ENCODE data around the gene OFD1. TPM values are rescaled to one million over a fixed set of nuclear protein-coding genes. Genes with fewer than 3 reads are reported as not detected.

OFD1 gene
- total RNA-seq, 1 donor from 2014 or later, result 37.7 TPM

- H3K9me3 Mint-ChIP-seq, result no peaks in the 10 kb centered on the region
- no peak overlapping the region for H3K4me3 Mint-ChIP-seq
- no peaks in the 10 kb centered on the region for H3K36me3 Mint-ChIP-seq
- peaks cover 6% of the 10 kb centered on the region for H3K27me3 Mint-ChIP-seq
- H3K27ac Mint-ChIP-seq, result no peak overlapping the region
- no peak for TF ChIP-seq CTCF (conservative IDR thresholded peaks at IDR 0.05)
- peaks cover 5% of the 10 kb centered on the region for H3K4me1 Mint-ChIP-seq (ENCODE audit: unreplicated experiment)
- DNase-seq (ENCODE audit: extremely low spot score, unreplicated experiment), result no peak
Observed at GRCh38 chrX:13790206-13791131, 55.9 kb downstream of the OFD1 start.

- no peaks in the 10 kb centered on the region for H3K9me3 Mint-ChIP-seq
- H3K27me3 Mint-ChIP-seq, result peaks cover 3% of the 10 kb centered on the region
- no peak overlapping the region for H3K27ac Mint-ChIP-seq
- DNase-seq (ENCODE audit: extremely low spot score, unreplicated experiment), result no peak
- no peak for TF ChIP-seq CTCF (conservative IDR thresholded peaks at IDR 0.05)
- H3K4me3 Mint-ChIP-seq, result no peak overlapping the region
- no peaks in the 10 kb centered on the region for H3K4me1 Mint-ChIP-seq (ENCODE audit: unreplicated experiment)
- H3K36me3 Mint-ChIP-seq, result no peaks in the 10 kb centered on the region
Observed at GRCh38 chrX:13791145-13791544, 56.6 kb downstream of the OFD1 start.

- no peak overlapping the region for H3K27ac Mint-ChIP-seq
- H3K36me3 Mint-ChIP-seq, result no peaks in the 10 kb centered on the region
- TF ChIP-seq CTCF (conservative IDR thresholded peaks at IDR 0.05), result no peak
- DNase-seq (ENCODE audit: extremely low spot score, unreplicated experiment), result no peak
- peaks cover under 1% of the 10 kb centered on the region for H3K27me3 Mint-ChIP-seq
- no peaks in the 10 kb centered on the region for H3K4me1 Mint-ChIP-seq (ENCODE audit: unreplicated experiment)
- no peak overlapping the region for H3K4me3 Mint-ChIP-seq
- no peaks in the 10 kb centered on the region for H3K9me3 Mint-ChIP-seq
Observed at GRCh38 chrX:13791559-13791958, 57.0 kb downstream of the OFD1 start.

- Mint-ChIP-seq H3K4me1 (ENCODE audit: unreplicated experiment) (no peaks in the 10 kb centered on the region), H3K27me3 (no peaks in the 10 kb centered on the region), H3K4me3 (no peak overlapping the region), H3K9me3 (no peaks in the 10 kb centered on the region), H3K27ac (no peak overlapping the region), H3K36me3 (no peaks in the 10 kb centered on the region)
- no peak for DNase-seq (ENCODE audit: extremely low spot score, unreplicated experiment)
- TF ChIP-seq CTCF (conservative IDR thresholded peaks at IDR 0.05), result no peak
Observed at GRCh38 chrX:13793897-13794296, 59.3 kb downstream of the OFD1 start.

GRCh38 chrX:13794417-13794816 is 59.9 kb downstream of the OFD1 start:
- Mint-ChIP-seq H3K27me3 (no peaks in the 10 kb centered on the region), H3K36me3 (no peaks in the 10 kb centered on the region), H3K4me3 (no peak overlapping the region), H3K27ac (no peak overlapping the region), H3K4me1 (ENCODE audit: unreplicated experiment) (no peaks in the 10 kb centered on the region), H3K9me3 (no peaks in the 10 kb centered on the region)
- DNase-seq (ENCODE audit: extremely low spot score, unreplicated experiment), result no peak
- TF ChIP-seq CTCF (conservative IDR thresholded peaks at IDR 0.05), result no peak
